ENCODE measurements around the gene HBD. TPM values are rescaled to one million over a fixed set of nuclear protein-coding genes. Genes with fewer than 3 reads are reported as not detected.

Gene HBD
- total and polyA plus RNA-seq, 9 of the 15 experiments (the other 6 are each of a cell fraction or from before 2014, with no cell fraction given), result 11.8 to 169 (median 36.0) TPM

- TF ChIP-seq RNF219 (CRISPR knock-in tag; IDR thresholded peaks at IDR 0.05) (no peak), JUN (IDR thresholded peaks at IDR 0.05; ENCODE audit: borderline replicate concordance, low read depth, low read length) (no peak), JUN (CRISPR knock-in tag; IDR thresholded peaks at IDR 0.05; ENCODE audit: borderline replicate concordance) (no peak), HDAC8 (tag; IDR thresholded peaks at IDR 0.05) (no peak), LEF1 (IDR thresholded peaks at IDR 0.05) (no peak), ZNF217 (CRISPR knock-in tag; IDR thresholded peaks at IDR 0.05) (no peak), GTF2A2 (tag; IDR thresholded peaks at IDR 0.05) (no peak), HEY1 (CRISPR knock-in tag; IDR thresholded peaks at IDR 0.05; ENCODE audit: borderline replicate concordance) (no peak), ETV6 (IDR thresholded peaks at IDR 0.05; ENCODE audit: borderline replicate concordance in 1 of 2, low read depth in 2 of 2, low read length in 1 of 2) (no peak), ETV6 (CRISPR knock-in tag; IDR thresholded peaks at IDR 0.05; ENCODE audit: borderline replicate concordance) (no peak), STAG1 (CRISPR knock-in tag; IDR thresholded peaks at IDR 0.05; ENCODE audit: borderline replicate concordance) (no peak), CBX8 (IDR thresholded peaks at IDR 0.05; ENCODE audit: borderline replicate concordance, extremely low read depth, low read depth, low read length, poor library complexity, severe bottlenecking) (no peak), EHMT2 (IDR thresholded peaks at IDR 0.05) (peak; percentile 45; the same call in 1 of the 2 replicates)
- TF ChIP-seq, protein P1, sequence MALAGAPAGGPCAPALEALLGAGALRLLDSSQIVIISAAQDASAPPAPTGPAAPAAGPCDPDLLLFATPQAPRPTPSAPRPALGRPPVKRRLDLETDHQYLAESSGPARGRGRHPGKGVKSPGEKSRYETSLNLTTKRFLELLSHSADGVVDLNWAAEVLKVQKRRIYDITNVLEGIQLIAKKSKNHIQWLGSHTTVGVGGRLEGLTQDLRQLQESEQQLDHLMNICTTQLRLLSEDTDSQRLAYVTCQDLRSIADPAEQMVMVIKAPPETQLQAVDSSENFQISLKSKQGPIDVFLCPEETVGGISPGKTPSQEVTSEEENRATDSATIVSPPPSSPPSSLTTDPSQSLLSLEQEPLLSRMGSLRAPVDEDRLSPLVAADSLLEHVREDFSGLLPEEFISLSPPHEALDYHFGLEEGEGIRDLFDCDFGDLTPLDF (CRISPR knock-in tag; IDR thresholded peaks at IDR 0.05), result no peak
- TF ChIP-seq, protein P2, sequence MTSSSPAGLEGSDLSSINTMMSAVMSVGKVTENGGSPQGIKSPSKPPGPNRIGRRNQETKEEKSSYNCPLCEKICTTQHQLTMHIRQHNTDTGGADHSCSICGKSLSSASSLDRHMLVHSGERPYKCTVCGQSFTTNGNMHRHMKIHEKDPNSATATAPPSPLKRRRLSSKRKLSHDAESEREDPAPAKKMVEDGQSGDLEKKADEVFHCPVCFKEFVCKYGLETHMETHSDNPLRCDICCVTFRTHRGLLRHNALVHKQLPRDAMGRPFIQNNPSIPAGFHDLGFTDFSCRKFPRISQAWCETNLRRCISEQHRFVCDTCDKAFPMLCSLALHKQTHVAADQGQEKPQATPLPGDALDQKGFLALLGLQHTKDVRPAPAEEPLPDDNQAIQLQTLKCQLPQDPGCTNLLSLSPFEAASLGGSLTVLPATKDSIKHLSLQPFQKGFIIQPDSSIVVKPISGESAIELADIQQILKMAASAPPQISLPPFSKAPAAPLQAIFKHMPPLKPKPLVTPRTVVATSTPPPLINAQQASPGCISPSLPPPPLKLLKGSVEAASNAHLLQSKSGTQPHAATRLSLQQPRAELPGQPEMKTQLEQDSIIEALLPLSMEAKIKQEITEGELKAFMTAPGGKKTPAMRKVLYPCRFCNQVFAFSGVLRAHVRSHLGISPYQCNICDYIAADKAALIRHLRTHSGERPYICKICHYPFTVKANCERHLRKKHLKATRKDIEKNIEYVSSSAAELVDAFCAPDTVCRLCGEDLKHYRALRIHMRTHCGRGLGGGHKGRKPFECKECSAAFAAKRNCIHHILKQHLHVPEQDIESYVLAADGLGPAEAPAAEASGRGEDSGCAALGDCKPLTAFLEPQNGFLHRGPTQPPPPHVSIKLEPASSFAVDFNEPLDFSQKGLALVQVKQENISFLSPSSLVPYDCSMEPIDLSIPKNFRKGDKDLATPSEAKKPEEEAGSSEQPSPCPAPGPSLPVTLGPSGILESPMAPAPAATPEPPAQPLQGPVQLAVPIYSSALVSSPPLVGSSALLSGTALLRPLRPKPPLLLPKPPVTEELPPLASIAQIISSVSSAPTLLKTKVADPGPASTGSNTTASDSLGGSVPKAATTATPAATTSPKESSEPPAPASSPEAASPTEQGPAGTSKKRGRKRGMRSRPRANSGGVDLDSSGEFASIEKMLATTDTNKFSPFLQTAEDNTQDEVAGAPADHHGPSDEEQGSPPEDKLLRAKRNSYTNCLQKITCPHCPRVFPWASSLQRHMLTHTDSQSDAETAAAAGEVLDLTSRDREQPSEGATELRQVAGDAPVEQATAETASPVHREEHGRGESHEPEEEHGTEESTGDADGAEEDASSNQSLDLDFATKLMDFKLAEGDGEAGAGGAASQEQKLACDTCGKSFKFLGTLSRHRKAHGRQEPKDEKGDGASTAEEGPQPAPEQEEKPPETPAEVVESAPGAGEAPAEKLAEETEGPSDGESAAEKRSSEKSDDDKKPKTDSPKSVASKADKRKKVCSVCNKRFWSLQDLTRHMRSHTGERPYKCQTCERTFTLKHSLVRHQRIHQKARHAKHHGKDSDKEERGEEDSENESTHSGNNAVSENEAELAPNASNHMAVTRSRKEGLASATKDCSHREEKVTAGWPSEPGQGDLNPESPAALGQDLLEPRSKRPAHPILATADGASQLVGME (CRISPR knock-in tag; IDR thresholded peaks at IDR 0.05), result no peak
- TF ChIP-seq, protein P3, sequence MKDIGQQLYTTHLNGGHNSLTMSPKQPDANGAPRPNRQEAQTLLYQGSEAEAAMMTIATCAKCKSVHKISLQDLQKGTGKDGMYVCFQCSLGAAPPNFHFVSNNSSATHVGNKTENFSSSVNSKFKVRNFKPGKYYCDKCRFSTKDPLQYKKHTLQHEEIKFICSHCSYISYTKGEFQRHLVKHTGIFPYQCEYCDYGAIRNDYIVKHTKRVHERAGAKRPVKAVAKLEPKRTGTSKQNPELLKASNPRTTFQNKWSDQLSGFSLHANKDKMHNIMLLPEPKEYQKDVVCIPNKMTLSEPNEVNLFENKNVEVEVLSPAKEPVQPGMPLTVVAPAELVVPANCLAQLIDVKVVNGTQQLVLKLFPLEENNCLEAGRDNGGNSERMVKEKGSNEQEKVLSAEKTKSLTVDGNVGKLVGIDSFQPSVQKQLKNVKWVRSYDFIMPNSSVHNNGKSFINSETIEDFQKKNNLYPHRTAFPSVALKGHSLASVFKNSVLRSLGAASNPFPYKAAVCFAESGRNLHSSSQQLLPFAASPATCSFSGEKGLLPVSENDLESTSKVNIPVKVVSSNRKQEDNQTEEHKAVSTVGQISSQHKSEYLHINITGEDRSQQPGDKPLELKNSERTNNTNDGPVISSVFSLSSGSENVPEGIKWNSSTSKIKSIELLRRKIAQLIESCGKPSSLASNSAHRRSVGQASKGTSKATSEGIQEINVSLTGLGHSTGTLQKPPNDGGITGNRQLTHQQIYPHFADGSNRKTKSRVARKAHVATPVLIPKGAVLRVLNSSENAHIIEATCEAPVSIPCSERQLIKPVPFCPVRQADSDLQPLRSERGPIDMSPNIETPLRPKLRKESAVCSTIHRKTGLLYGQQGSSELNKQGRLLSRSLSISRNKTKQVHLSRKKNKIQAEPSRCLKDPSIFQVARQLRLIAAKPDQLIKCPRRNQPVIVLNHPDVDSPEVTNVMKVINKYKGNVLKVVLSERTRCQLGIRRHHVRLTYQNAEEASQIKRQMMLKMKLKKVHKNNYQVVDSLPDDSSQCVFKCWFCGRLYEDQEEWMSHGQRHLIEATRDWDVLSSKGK (CRISPR knock-in tag; IDR thresholded peaks at IDR 0.05), result no peak
Measured at GRCh38 chr11:5242208-5242607, 7.9 kb upstream of the HBD start (continued).

Measured in K562 (cell line).